GM19351 (cell line): Measurements from ENCODE around the gene FBXL16.
"Not testable (repeated sequence)": the region's sequence is repeated elsewhere in the genome, so short reads cannot be mapped to it uniquely, and the experiment has no call there.

Source experiments
- ATAC-seq: cut with Tn5 transposase; IDR thresholded peaks from one replicate; pipeline ENCODE4 v1.9.1; 2021; ENCODE audit warnings: mild to moderate bottlenecking, moderate library complexity; ENCODE audit not compliant: unreplicated experiment

Gene FBXL16

GRCh38 chr16:692356-693108, 13.1 kb downstream of the FBXL16 start:
- no peak for ATAC-seq

GRCh38 chr16:691242-691641, 14.4 kb downstream of the FBXL16 start:
- ATAC-seq: not testable (repeated sequence)

GRCh38 chr16:689175-689897, 16.3 kb downstream of the FBXL16 start:
- no peak for ATAC-seq

- ATAC-seq: no peak
These were observed 18.1 kb downstream of the FBXL16 start for GRCh38 chr16:687499-687898.

GRCh38 chr16:686459-687260, 18.9 kb downstream of the FBXL16 start:
- ATAC-seq: no peak

- no peak for ATAC-seq
These were observed 19.6 kb downstream of the FBXL16 start for GRCh38 chr16:685967-686366.

GRCh38 chr16:684961-685696, 20.5 kb downstream of the FBXL16 start:
- ATAC-seq: no peak

GRCh38 chr16:684071-684794, 21.4 kb downstream of the FBXL16 start, which contains the start of gene JMJD8:
TSS of gene JMJD8 (minus strand) at chr16:684334. CDS start at chr16:684319, 15 bp downstream.
- ATAC-seq: peak; percentile 79

GRCh38 chr16:683396-684070, 22.1 kb downstream of the FBXL16 start:
- ATAC-seq: no peak

GRCh38 chr16:682493-683395, 22.9 kb downstream of the FBXL16 start:
- no peak for ATAC-seq

GRCh38 chr16:681746-682427, 23.7 kb downstream of the FBXL16 start:
- no peak for ATAC-seq

- no peak for ATAC-seq
These were observed 24.4 kb downstream of the FBXL16 start for GRCh38 chr16:680967-681745.

- no peak for ATAC-seq
These were observed 25.0 kb downstream of the FBXL16 start for GRCh38 chr16:680625-680945.

GRCh38 chr16:679814-680624, 25.6 kb downstream of the FBXL16 start, which contains the start of gene STUB1:
TSS of gene STUB1 (plus strand) at chr16:680410. CDS start at chr16:680526, 116 bp downstream.
- ATAC-seq: peak; percentile 38

GRCh38 chr16:678858-679813, 26.5 kb downstream of the FBXL16 start:
- ATAC-seq: no peak
